ENCODE data around the gene RALGPS1. TPM values are rescaled to one million over a fixed set of nuclear protein-coding genes. Genes with fewer than 3 reads are reported as not detected.

The RALGPS1 gene
- total and polyA plus RNA-seq, 2 of the 8 experiments (the other 6 are each of a cell fraction or from before 2014, with no cell fraction given) = 20.0 to 23.5 TPM

DNA sequence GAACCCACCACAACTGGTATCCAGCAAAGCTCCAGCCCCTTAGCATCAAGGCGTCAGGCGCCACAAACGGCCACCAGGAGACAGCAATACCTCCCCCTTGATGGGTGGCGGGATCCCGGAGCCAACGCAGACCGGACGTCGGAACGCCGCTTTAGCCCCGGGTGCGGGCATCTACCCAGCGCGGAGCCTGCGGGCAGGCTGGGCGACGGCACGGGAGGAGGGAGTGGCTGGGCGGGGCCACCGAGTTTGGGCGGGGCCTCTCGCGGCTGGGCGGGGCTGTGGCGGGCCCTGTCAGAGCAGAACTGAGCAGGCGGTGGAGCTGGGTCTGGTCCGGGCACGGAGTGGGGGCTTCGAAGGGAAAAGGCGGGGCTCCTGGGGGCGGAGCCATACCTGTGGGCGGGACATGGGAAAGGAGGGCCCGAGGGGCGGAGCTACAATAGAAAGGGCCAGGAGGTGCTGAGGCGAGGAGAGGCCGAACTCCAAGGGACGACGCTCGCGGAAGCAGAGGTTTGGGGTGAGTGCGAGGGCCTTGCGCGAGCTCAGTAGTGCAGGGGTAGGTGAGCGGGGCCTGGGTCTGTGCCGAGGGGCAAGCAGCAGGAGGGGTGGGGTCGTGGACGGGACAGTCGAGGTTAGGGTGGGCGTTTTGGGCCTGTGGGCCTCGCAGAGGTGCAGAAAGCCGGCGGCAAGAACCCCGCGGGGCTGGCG, 309.7 kb downstream of the RALGPS1 start (continued):
- TF ChIP-seq CTBP2 (IDR thresholded peaks at IDR 0.05; ENCODE audit: borderline replicate concordance, insufficient read depth, insufficient read length, low read length) (no peak), JUND (IDR thresholded peaks at IDR 0.05; ENCODE audit: low read length) (no peak), SIX5 (IDR thresholded peaks at IDR 0.05; ENCODE audit: low read depth, low read length) (no peak), SP4 (IDR thresholded peaks at IDR 0.05; ENCODE audit: low read length) (peak; percentile 89), KDM4A (IDR thresholded peaks at IDR 0.05; ENCODE audit: low read depth, low read length, severe bottlenecking) (peak; percentile 52), SP1 (IDR thresholded peaks at IDR 0.05; ENCODE audit: low read depth, low read length) (peak; percentile 66), KDM1A (IDR thresholded peaks at IDR 0.05; ENCODE audit: borderline replicate concordance, low read length) (0 out of 2 replicates have a peak, but pooled peaks have one; percentile 57), POLR2AphosphoS5 (IDR thresholded peaks at IDR 0.05; ENCODE audit: low read depth, low read length) (peak; percentile 72), USF2 (IDR thresholded peaks at IDR 0.05; ENCODE audit: low read length) (no peak)
- TF ChIP-seq, protein P1, sequence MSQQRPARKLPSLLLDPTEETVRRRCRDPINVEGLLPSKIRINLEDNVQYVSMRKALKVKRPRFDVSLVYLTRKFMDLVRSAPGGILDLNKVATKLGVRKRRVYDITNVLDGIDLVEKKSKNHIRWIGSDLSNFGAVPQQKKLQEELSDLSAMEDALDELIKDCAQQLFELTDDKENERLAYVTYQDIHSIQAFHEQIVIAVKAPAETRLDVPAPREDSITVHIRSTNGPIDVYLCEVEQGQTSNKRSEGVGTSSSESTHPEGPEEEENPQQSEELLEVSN (IDR thresholded peaks at IDR 0.05) = peak; percentile 87

Measured in H1 (cell line).